ENCODE measurements around the gene GBX1.

The GBX1 gene

DNA sequence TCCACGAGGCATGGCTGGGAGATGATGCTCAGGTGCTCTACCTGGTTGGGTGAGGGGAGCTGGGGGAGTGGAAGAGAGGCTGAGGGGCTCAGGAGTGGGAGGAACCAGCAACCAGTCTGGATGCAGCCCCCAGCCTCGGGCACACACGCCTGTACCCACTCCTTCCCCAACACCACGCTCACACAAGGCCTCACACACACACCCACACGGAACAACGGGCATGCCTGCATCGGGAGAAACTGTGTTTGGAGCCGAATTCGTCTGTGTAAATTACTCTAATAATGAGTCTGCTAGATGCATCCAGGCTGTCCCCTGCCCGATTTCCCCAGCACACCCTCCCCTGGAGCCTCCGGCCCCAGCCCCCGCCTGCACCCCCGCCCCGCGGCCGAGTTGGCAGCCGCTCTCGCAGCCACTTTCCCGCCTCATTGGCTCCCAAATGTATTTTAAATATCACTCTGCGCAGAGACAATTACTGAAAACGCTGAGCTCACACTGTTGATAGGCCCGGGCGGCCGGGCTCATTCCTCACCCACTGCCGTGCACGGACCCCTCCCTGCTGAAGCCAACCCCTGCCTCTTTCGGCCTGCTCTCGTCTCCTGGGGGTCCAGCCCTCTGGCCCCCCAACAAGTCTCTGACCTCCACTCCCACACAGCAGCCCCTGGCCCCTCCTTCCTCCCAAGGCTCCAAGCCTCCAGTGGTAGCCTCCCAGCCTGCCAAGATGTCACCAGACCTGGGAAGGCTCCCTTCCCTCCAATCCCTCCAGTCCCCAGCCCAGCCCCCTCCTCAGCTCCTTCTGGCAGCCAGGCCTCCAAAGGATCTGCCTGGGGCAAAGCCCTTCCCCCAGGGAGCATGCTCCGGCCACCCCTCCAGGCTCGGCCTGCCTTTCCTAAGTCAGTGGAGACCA lies 31.7 kb upstream of the GBX1 start:
- no peaks in the 10 kb centered on the region for H3K4me1 ChIP-seq (ENCODE audit: low read length)
- peaks cover 98% of the 10 kb centered on the region for H3K27me3 ChIP-seq (ENCODE audit: low read depth, low read length)
- H3K27ac ChIP-seq (ENCODE audit: low read length): no peak overlapping the region
- H3K79me2 ChIP-seq (ENCODE audit: low read length): no peaks in the 10 kb centered on the region
- no peak overlapping the region for H2AFZ ChIP-seq (ENCODE audit: low read depth, low read length)
- peaks cover 13% of the 10 kb centered on the region for H4K20me1 ChIP-seq (ENCODE audit: insufficient read depth, low read length)
- no peaks in the 10 kb centered on the region for H3K36me3 ChIP-seq (replicated peaks; ENCODE audit: low read depth, low read length)
- no peak overlapping the region for H3K4me3 ChIP-seq (ENCODE audit: low read length)
- TF ChIP-seq EZH2phosphoT487 (IDR thresholded peaks at IDR 0.05; ENCODE audit: low read depth): no peak
- TF ChIP-seq, protein P1, sequence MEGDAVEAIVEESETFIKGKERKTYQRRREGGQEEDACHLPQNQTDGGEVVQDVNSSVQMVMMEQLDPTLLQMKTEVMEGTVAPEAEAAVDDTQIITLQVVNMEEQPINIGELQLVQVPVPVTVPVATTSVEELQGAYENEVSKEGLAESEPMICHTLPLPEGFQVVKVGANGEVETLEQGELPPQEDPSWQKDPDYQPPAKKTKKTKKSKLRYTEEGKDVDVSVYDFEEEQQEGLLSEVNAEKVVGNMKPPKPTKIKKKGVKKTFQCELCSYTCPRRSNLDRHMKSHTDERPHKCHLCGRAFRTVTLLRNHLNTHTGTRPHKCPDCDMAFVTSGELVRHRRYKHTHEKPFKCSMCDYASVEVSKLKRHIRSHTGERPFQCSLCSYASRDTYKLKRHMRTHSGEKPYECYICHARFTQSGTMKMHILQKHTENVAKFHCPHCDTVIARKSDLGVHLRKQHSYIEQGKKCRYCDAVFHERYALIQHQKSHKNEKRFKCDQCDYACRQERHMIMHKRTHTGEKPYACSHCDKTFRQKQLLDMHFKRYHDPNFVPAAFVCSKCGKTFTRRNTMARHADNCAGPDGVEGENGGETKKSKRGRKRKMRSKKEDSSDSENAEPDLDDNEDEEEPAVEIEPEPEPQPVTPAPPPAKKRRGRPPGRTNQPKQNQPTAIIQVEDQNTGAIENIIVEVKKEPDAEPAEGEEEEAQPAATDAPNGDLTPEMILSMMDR (IDR thresholded peaks at IDR 0.05; ENCODE audit: low read depth, low read length): no peak
- no peak overlapping the region for H3K9ac ChIP-seq (ENCODE audit: low read length)
- no peaks in the 10 kb centered on the region for H3K9me3 ChIP-seq (ENCODE audit: insufficient read depth, low read length)
- no peak overlapping the region for H3K4me2 ChIP-seq (ENCODE audit: low read length)

GRCh38 chr7:151197932-151198331 lies 30.4 kb upstream of the GBX1 start:
- Histone ChIP-seq H3K79me2 (ENCODE audit: low read length) (no peaks in the 10 kb centered on the region), H3K9ac (ENCODE audit: low read length) (no peak overlapping the region), H3K4me2 (ENCODE audit: low read length) (no peak overlapping the region), H3K9me3 (ENCODE audit: insufficient read depth, low read length) (no peaks in the 10 kb centered on the region), H2AFZ (ENCODE audit: low read depth, low read length) (no peak overlapping the region), H3K36me3 (replicated peaks; ENCODE audit: low read depth, low read length) (no peaks in the 10 kb centered on the region), H3K27ac (ENCODE audit: low read length) (no peak overlapping the region), H3K27me3 (ENCODE audit: low read depth, low read length) (peaks cover 97% of the 10 kb centered on the region), H3K4me1 (ENCODE audit: low read length) (no peaks in the 10 kb centered on the region), H3K4me3 (ENCODE audit: low read length) (no peak overlapping the region), H4K20me1 (ENCODE audit: insufficient read depth, low read length) (peaks cover 19% of the 10 kb centered on the region)
- TF ChIP-seq, protein P1 (IDR thresholded peaks at IDR 0.05; ENCODE audit: low read depth, low read length): no peak
- no peak for TF ChIP-seq EZH2phosphoT487 (IDR thresholded peaks at IDR 0.05; ENCODE audit: low read depth)

DNA sequence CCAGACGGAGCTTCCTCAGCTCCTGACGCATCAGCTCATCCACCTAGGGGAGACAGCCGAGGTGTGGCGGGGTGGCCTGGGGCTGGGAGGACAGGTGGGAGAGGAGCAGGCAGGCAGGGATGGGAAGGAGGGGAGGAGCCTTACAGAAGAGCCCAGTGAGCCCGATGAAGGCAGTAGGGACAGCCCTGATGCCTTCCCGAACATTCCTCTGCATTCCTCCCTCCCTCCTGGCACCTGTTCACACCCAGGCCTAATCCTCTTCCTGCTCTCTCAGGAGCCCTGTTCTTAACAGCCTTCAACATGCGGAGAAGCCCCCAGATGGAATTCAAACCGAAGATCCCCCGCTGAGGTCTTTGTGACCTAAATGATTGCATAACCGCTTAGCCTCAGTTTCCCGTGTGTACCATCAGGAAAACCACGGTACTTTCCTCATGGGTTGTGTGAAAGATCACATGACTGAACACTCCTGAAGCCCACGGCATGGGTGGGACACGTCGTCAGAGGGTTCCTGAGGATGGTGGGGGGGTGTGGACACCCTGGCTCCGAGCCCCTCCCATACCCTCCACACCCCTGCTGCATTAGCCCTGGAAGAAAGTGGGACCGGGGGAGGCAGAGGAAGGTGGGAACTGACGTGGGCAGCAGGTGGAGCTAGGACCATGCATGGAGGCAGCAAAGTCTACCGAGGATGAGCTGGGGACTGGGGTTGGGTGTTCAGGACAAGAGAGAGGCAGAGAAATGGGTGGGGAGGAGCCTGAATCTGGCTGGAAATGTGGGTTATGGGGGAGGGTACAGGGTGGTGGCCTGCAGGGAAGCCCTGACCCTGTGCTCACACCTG lies 28.3 kb upstream of the GBX1 start:
- Histone ChIP-seq H3K9ac (ENCODE audit: low read length) (no peak overlapping the region), H3K4me2 (ENCODE audit: low read length) (no peak overlapping the region), H3K9me3 (ENCODE audit: insufficient read depth, low read length) (no peaks in the 10 kb centered on the region), H3K27ac (ENCODE audit: low read length) (no peak overlapping the region), H3K79me2 (ENCODE audit: low read length) (no peaks in the 10 kb centered on the region), H2AFZ (ENCODE audit: low read depth, low read length) (no peak overlapping the region), H3K36me3 (replicated peaks; ENCODE audit: low read depth, low read length) (no peaks in the 10 kb centered on the region), H3K4me3 (ENCODE audit: low read length) (no peak overlapping the region), H3K27me3 (ENCODE audit: low read depth, low read length) (peaks cover 99% of the 10 kb centered on the region), H3K4me1 (ENCODE audit: low read length) (no peaks in the 10 kb centered on the region), H4K20me1 (ENCODE audit: insufficient read depth, low read length) (peaks cover 36% of the 10 kb centered on the region)
- no peak for TF ChIP-seq EZH2phosphoT487 (IDR thresholded peaks at IDR 0.05; ENCODE audit: low read depth)
- TF ChIP-seq, protein P1 (IDR thresholded peaks at IDR 0.05; ENCODE audit: low read depth, low read length): no peak

DNA sequence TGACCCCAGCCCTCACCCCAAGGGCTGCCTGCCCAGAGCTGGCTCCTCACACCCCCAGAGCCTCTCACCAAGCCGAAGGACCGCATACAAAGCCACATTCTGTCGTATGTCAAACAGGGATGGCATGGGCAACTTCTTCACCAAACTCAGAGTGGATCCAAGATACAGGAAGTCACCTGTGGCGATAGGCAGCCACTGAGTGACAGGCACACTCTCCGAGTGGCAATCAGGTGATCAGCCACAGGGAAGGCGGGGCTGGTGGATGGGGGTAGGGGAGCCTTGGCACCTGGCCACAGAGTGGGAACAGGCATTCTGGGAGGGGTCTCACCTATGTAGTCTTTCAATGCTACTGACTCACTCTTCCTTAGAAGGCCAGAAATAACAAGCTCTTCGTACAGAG lies 26.7 kb upstream of the GBX1 start:
- H3K27ac ChIP-seq (ENCODE audit: low read length): no peak overlapping the region
- no peak for TF ChIP-seq EZH2phosphoT487 (IDR thresholded peaks at IDR 0.05; ENCODE audit: low read depth)
- TF ChIP-seq, protein P1 (IDR thresholded peaks at IDR 0.05; ENCODE audit: low read depth, low read length): no peak
- H4K20me1 ChIP-seq (ENCODE audit: insufficient read depth, low read length): peaks cover 52% of the 10 kb centered on the region
- H2AFZ ChIP-seq (ENCODE audit: low read depth, low read length): no peak overlapping the region
- H3K79me2 ChIP-seq (ENCODE audit: low read length): no peaks in the 10 kb centered on the region
- peaks cover 13% of the 10 kb centered on the region for H3K4me1 ChIP-seq (ENCODE audit: low read length)
- peaks cover 96% of the 10 kb centered on the region for H3K27me3 ChIP-seq (ENCODE audit: low read depth, low read length)
- H3K4me2 ChIP-seq (ENCODE audit: low read length): no peak overlapping the region
- H3K9ac ChIP-seq (ENCODE audit: low read length): no peak overlapping the region
- H3K36me3 ChIP-seq (replicated peaks; ENCODE audit: low read depth, low read length): no peaks in the 10 kb centered on the region
- H3K9me3 ChIP-seq (ENCODE audit: insufficient read depth, low read length): no peaks in the 10 kb centered on the region
- no peak overlapping the region for H3K4me3 ChIP-seq (ENCODE audit: low read length)
